ENCODE data around the gene DPEP2NB.
"Not testable (repeated sequence)": the region's sequence is repeated elsewhere in the genome, so short reads cannot be mapped to it uniquely, and the experiment has no call there.

Gene DPEP2NB

DNA sequence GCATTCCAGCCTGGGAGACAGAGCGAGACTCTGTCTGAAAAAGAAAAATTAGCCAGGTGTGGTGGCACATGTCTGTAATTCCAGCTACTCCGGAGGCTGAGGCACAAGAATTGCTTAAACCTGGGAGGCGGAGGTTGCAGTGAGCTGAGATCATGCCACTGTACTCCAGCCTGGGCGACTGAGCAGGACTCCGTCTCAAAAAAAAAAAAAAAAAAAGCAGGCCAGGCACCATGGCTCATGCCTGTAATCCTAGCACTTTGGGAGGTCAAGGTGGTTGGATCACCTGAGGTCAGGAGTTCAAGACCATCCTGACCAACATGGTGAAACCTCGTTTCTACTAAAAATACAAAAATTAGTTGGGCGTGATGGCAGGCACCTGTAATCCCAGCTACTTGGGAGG is 43.4 kb downstream of the DPEP2NB start:
- H3K4me1 ChIP-seq (ENCODE audit: control insufficient read depth in 2 of 2, insufficient read depth in 1 of 2, low read depth in 1 of 2, low read length in 2 of 2); H3K14ac ChIP-seq (ENCODE audit: low read length); H2BK15ac ChIP-seq (ENCODE audit: low read length); H3K9me3 ChIP-seq (replicated peaks in 1 of 2; ENCODE audit: control insufficient read depth in 2 of 2, insufficient read depth in 1 of 2, low read depth in 1 of 2, low read length in 2 of 2); H3K4me3 ChIP-seq (ENCODE audit: low read length in 2 of 2); H3K4ac ChIP-seq (ENCODE audit: low read length); H2BK5ac ChIP-seq (ENCODE audit: low read length); H3K9ac ChIP-seq (ENCODE audit: low read depth, low read length, poor library complexity); DNase-seq (ENCODE audit: low spot score); H2BK120ac ChIP-seq (ENCODE audit: low read depth, low read length); H3K36me3 ChIP-seq (replicated peaks in 1 of 2; ENCODE audit: control insufficient read depth in 2 of 2, insufficient read depth in 2 of 2, low read length in 2 of 2); H3K18ac ChIP-seq (ENCODE audit: low read length); H2AK5ac ChIP-seq (ENCODE audit: low read depth, low read length); H3K27me3 ChIP-seq (ENCODE audit: control insufficient read depth in 3 of 3, insufficient read depth in 3 of 3, low read depth in 1 of 3, low read length in 3 of 3); H4K91ac ChIP-seq (ENCODE audit: low read depth, low read length, poor library complexity); H2BK12ac ChIP-seq (ENCODE audit: low read length); H3K79me1 ChIP-seq (ENCODE audit: low read depth, low read length); H3K4me2 ChIP-seq (ENCODE audit: insufficient read depth, low read length, poor library complexity, severe bottlenecking); H3K27ac ChIP-seq (replicated peaks; ENCODE audit: low read length); H4K8ac ChIP-seq (ENCODE audit: low read depth, low read length); H2AFZ ChIP-seq (ENCODE audit: low read length); H3K23ac ChIP-seq (ENCODE audit: low read depth, low read length, poor library complexity): not testable (repeated sequence)
- WGBS, 2 donors (ENCODE audit: extremely low coverage in 2 of 2, insufficient read length in 2 of 2, insufficient replicate concordance in 1 of 2) = no CpG with 5 or more reads among the region's 7 CpGs

DNA sequence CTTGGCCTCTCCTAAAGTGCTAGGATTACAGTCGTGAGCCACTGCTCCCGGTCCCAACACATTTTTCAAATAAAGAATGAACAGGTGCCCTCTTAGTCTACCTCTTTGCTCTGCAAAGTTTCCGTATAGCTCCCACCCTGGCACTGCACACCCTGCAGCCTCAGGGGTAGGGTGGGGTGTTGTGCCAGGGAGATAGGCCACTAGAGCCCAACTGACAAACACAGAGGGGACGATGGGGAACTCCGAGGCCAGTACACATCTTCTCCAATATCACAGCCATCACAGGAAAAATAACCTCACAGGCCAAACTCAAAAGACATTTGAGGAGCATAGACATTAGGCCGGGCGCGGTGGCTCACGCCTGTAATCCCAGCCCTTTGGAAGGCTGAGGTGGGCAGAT is 44.6 kb downstream of the DPEP2NB start:
- Histone ChIP-seq H2AFZ (ENCODE audit: low read length) (no peak overlapping the region), H3K79me1 (ENCODE audit: low read depth, low read length) (peaks cover 6% of the 10 kb centered on the region), H2AK5ac (ENCODE audit: low read depth, low read length) (no peak overlapping the region), H2BK15ac (ENCODE audit: low read length) (peak overlapping the region; percentile 55), H3K14ac (ENCODE audit: low read length) (no peak overlapping the region), H3K4me1 (ENCODE audit: control insufficient read depth in 2 of 2, insufficient read depth in 1 of 2, low read depth in 1 of 2, low read length in 2 of 2) (peaks cover 16 to 18% of the 10 kb centered on the region in 2 donors), H2BK12ac (ENCODE audit: low read length) (peak overlapping the region; percentile 75), H3K4me3 (ENCODE audit: low read length in 2 of 2) (no peak overlapping the region), H3K27ac (replicated peaks; ENCODE audit: low read length) (no peak overlapping the region), H3K27me3 (ENCODE audit: control insufficient read depth in 3 of 3, insufficient read depth in 3 of 3, low read depth in 1 of 3, low read length in 3 of 3) (no peaks in the 10 kb centered on the region), H3K23ac (ENCODE audit: low read depth, low read length, poor library complexity) (no peak overlapping the region), H4K91ac (ENCODE audit: low read depth, low read length, poor library complexity) (no peak overlapping the region), H3K4ac (ENCODE audit: low read length) (no peak overlapping the region), H2BK120ac (ENCODE audit: low read depth, low read length) (no peak overlapping the region), H3K36me3 (replicated peaks in 1 of 2; ENCODE audit: control insufficient read depth in 2 of 2, insufficient read depth in 2 of 2, low read length in 2 of 2) (no peaks in the 10 kb centered on the region), H3K9me3 (replicated peaks in 1 of 2; ENCODE audit: control insufficient read depth in 2 of 2, insufficient read depth in 1 of 2, low read depth in 1 of 2, low read length in 2 of 2) (no peaks in the 10 kb centered on the region), H3K9ac (ENCODE audit: low read depth, low read length, poor library complexity) (no peak overlapping the region), H3K18ac (ENCODE audit: low read length) (no peak overlapping the region), H3K4me2 (ENCODE audit: insufficient read depth, low read length, poor library complexity, severe bottlenecking) (no peak overlapping the region), H2BK5ac (ENCODE audit: low read length) (no peak overlapping the region), H4K8ac (ENCODE audit: low read depth, low read length) (no peak overlapping the region)
- no CpG with 5 or more reads among the region's 9 CpGs for WGBS, 2 donors (ENCODE audit: extremely low coverage in 2 of 2, insufficient read length in 2 of 2, insufficient replicate concordance in 1 of 2)
- DNase-seq (ENCODE audit: low spot score) = no peak

DNA sequence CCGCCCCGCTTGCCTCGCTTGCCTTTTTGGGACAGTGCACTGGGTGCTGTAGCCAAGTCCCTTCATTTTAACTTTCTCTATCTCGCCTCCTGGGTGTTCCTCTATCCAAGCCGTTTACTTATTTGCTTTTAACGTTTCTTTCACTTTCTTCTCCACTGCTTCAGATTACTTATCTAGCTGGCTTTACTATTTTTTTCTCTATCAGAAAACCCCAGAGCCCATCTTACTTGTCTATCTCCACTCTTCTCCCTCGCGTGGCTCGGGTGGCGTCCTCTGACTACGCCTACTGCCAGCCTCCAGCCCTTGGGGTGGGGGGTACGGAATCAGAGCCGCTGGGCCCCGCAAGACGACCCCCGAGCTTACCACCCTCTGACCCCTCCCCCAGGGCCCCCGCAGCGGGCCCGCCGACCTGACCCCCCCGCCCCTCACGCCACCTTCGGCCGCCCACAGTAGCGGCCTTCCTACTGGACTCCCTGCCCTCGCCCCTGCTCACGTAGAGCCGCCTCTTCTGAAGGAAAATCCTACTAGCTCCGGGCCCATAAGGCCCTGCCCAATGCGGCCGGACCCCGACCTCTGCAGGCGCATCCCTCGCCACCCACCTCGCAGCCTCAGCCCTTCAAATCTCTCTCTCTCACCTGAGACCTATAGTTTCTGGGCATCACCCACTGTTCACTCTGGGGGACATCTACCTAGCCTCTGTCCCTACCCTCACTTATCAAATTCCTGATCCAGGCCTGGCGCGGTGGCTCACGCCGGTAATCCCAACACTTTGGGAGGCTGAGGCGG is 46.3 kb downstream of the DPEP2NB start:
- H2BK5ac ChIP-seq (ENCODE audit: low read length) = no peak overlapping the region
- H3K14ac ChIP-seq (ENCODE audit: low read length) = no peak overlapping the region
- H4K91ac ChIP-seq (ENCODE audit: low read depth, low read length, poor library complexity) = peak overlapping the region; percentile 82
- H3K4me1 ChIP-seq (ENCODE audit: control insufficient read depth in 2 of 2, insufficient read depth in 1 of 2, low read depth in 1 of 2, low read length in 2 of 2) = peaks cover 20 to 27% of the 10 kb centered on the region in 2 donors
- H3K79me1 ChIP-seq (ENCODE audit: low read depth, low read length) = peaks cover 6% of the 10 kb centered on the region
- no peak overlapping the region for H4K8ac ChIP-seq (ENCODE audit: low read depth, low read length)
- H3K36me3 ChIP-seq (replicated peaks in 1 of 2; ENCODE audit: control insufficient read depth in 2 of 2, insufficient read depth in 2 of 2, low read length in 2 of 2) = peaks cover 0 to 1% of the 10 kb centered on the region in 2 donors
- H3K18ac ChIP-seq (ENCODE audit: low read length) = peak overlapping the region; percentile 94
- H3K9me3 ChIP-seq (replicated peaks in 1 of 2; ENCODE audit: control insufficient read depth in 2 of 2, insufficient read depth in 1 of 2, low read depth in 1 of 2, low read length in 2 of 2) = no peaks in the 10 kb centered on the region
- H2BK12ac ChIP-seq (ENCODE audit: low read length) = no peak overlapping the region
- no peaks in the 10 kb centered on the region for H3K27me3 ChIP-seq (ENCODE audit: control insufficient read depth in 3 of 3, insufficient read depth in 3 of 3, low read depth in 1 of 3, low read length in 3 of 3)
- peak overlapping the region; percentile 72 for H3K9ac ChIP-seq (ENCODE audit: low read depth, low read length, poor library complexity)
- peak overlapping the region; percentile 74 for H3K4me2 ChIP-seq (ENCODE audit: insufficient read depth, low read length, poor library complexity, severe bottlenecking)
- WGBS, 2 donors (ENCODE audit: extremely low coverage in 2 of 2, insufficient read length in 2 of 2, insufficient replicate concordance in 1 of 2) = no CpG with 5 or more reads among the region's 40 CpGs
- DNase-seq (ENCODE audit: low spot score) = peak; percentile 24
- peak overlapping the region; percentile 92 for H2AK5ac ChIP-seq (ENCODE audit: low read depth, low read length)
- H3K27ac ChIP-seq (replicated peaks; ENCODE audit: low read length) = peak overlapping the region; percentile 48
- H3K23ac ChIP-seq (ENCODE audit: low read depth, low read length, poor library complexity) = peak overlapping the region; percentile 94
- peak overlapping the region; percentile 86 for H3K4ac ChIP-seq (ENCODE audit: low read length)
- H2BK15ac ChIP-seq (ENCODE audit: low read length) = peak overlapping the region; percentile 98
- peak overlapping the region; percentile 96 for H2BK120ac ChIP-seq (ENCODE audit: low read depth, low read length)
- peak overlapping the region; percentile 53 to 78 for H3K4me3 ChIP-seq (ENCODE audit: low read length in 2 of 2)
- H2AFZ ChIP-seq (ENCODE audit: low read length) = peak overlapping the region; percentile 90

DNA sequence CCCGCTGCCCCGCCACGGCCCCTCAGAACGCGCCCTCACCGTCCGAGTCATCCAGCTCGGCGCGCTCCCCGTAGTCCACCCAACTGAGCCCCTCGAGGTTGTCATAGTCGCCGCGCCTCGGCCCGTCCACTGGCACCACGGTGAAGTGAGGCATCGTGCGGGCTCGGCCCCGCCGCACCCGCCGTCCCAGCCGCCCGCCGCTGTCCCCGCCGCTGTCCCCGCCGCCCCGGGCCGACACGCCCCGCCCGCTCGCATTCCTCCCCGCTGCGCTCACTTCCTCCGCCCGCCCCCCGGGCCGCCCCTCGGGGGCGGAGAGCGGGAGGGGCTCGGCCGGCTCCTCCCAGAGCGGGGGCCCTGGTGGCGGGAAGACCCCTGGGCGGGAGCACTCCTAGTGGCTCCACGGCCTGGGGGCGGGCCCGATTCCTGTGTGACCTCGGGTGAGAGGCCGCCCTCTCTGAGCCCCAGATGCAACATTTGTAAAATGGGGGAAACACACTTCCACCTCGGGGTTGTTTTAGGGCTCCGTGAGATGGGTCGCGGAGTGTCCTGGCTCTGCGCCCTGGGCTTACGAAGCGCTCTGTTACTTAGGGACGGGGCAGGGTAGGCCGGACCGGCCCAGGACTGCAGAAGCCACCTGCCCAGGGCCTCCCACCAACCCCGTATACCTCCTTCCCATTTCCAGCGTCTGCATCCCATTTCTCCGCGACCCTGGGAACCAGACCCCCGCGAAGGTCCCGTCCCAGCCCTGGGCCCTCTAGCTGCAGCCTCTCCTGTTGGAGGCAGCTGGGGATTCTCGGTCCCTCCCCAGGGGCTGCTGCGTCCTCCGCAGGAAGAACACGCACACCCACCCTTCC is 47.1 kb downstream of the DPEP2NB start, which contains the start of gene SLC12A4:
TSS of gene SLC12A4 (minus strand) at position 238 of the 854 bp plus-strand sequence. CDS start at position 154, 84 bp downstream.
- H3K14ac ChIP-seq (ENCODE audit: low read length) = peak within 1 kb of the TSS; percentile 32
- peak within 1 kb of the TSS; percentile 97 for H3K18ac ChIP-seq (ENCODE audit: low read length)
- H2BK12ac ChIP-seq (ENCODE audit: low read length) = peak within 1 kb of the TSS; percentile 78
- H4K8ac ChIP-seq (ENCODE audit: low read depth, low read length) = peak within 1 kb of the TSS; percentile 84
- H3K27ac ChIP-seq (replicated peaks; ENCODE audit: low read length) = peak within 1 kb of the TSS; percentile 33
- peak within 1 kb of the TSS; percentile 92 for H2AK5ac ChIP-seq (ENCODE audit: low read depth, low read length)
- H3K36me3 ChIP-seq (replicated peaks in 1 of 2; ENCODE audit: control insufficient read depth in 2 of 2, insufficient read depth in 2 of 2, low read length in 2 of 2) = peaks cover under 1 to 5% of the 10 kb centered on the region in 2 donors
- H3K4me1 ChIP-seq (ENCODE audit: control insufficient read depth in 2 of 2, insufficient read depth in 1 of 2, low read depth in 1 of 2, low read length in 2 of 2) = peaks cover 20 to 28% of the 10 kb centered on the region in 2 donors
- H3K4me3 ChIP-seq (ENCODE audit: low read length in 2 of 2) = peak within 1 kb of the TSS; percentile 53 to 96
- peak; percentile 64 for DNase-seq (ENCODE audit: low spot score)
- no peak within 1 kb of the TSS for H2BK5ac ChIP-seq (ENCODE audit: low read length)
- peaks cover 11% of the 10 kb centered on the region for H3K79me1 ChIP-seq (ENCODE audit: low read depth, low read length)
- H3K9me3 ChIP-seq (replicated peaks in 1 of 2; ENCODE audit: control insufficient read depth in 2 of 2, insufficient read depth in 1 of 2, low read depth in 1 of 2, low read length in 2 of 2) = no peaks in the 10 kb centered on the region
- peak within 1 kb of the TSS; percentile 74 for H3K4me2 ChIP-seq (ENCODE audit: insufficient read depth, low read length, poor library complexity, severe bottlenecking)
- WGBS, 2 donors (ENCODE audit: extremely low coverage in 2 of 2, insufficient read length in 2 of 2, insufficient replicate concordance in 1 of 2) = no CpG with 5 or more reads among the region's 78 CpGs
- H2BK15ac ChIP-seq (ENCODE audit: low read length) = peak within 1 kb of the TSS; percentile 98
- H3K4ac ChIP-seq (ENCODE audit: low read length) = peak within 1 kb of the TSS; percentile 86
- H2BK120ac ChIP-seq (ENCODE audit: low read depth, low read length) = peak within 1 kb of the TSS; percentile 96
- H4K91ac ChIP-seq (ENCODE audit: low read depth, low read length, poor library complexity) = peak within 1 kb of the TSS; percentile 82
- H3K27me3 ChIP-seq (ENCODE audit: control insufficient read depth in 3 of 3, insufficient read depth in 3 of 3, low read depth in 1 of 3, low read length in 3 of 3) = no peaks in the 10 kb centered on the region
- H2AFZ ChIP-seq (ENCODE audit: low read length) = peak within 1 kb of the TSS; percentile 90
- peak within 1 kb of the TSS; percentile 94 for H3K23ac ChIP-seq (ENCODE audit: low read depth, low read length, poor library complexity)
- peak within 1 kb of the TSS; percentile 86 for H3K9ac ChIP-seq (ENCODE audit: low read depth, low read length, poor library complexity)
